Measurements from ENCODE around the gene GNAT3.

DNA sequence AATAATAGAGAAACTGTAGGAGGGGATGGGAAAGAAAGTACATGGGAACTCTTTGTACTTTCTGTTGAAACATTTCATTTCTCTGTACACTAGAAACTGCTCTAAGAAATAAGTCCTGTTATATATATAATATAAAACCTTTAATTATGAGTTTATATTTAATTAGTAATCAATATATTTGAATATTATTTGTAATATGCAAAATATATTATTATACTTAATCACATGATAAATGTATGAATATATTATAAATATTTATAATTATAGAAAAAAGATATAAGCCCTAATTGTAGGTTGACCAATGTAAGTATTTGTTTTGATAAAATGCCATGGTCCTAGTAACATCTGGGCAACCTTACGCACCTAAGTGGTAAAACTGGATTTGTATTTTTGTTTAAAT, 51.0 kb downstream of the GNAT3 start:
- TF ChIP-seq CTCF (IDR thresholded peaks at IDR 0.05) (no peak), POLR2A (IDR thresholded peaks at IDR 0.05) (no peak)

Data from vagina (tissue), 2 donors.